GM21360 (cell line): Measurements from ENCODE around the gene REV3L.
"Not testable (repeated sequence)": the region's sequence is repeated elsewhere in the genome, so short reads cannot be mapped to it uniquely, and the experiment has no call there.

Experiments used
- ATAC-seq: cut with Tn5 transposase; IDR thresholded peaks from one replicate; pipeline ENCODE4 v1.9.1; 2021; ENCODE audit warnings: mild to moderate bottlenecking, moderate library complexity; ENCODE audit not compliant: unreplicated experiment

REV3L gene

DNA sequence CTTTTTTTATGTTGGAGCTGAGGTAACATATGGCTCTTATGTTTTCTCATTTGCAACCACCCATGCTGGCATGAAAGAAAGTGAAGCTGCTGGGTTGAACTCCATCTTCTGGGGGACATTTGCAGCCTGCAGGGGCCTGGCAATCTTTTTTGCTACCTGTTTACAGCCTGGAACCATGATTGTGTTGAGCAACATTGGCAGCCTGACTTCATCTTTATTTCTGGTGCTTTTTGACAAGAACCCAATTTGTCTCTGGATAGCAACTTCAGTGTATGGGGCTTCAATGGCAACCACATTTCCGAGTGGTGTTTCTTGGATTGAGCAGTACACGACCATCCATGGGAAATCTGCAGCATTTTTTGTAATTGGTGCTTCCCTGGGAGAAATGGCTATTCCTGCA is 216.7 kb downstream of the REV3L start:
- no peak for ATAC-seq

DNA sequence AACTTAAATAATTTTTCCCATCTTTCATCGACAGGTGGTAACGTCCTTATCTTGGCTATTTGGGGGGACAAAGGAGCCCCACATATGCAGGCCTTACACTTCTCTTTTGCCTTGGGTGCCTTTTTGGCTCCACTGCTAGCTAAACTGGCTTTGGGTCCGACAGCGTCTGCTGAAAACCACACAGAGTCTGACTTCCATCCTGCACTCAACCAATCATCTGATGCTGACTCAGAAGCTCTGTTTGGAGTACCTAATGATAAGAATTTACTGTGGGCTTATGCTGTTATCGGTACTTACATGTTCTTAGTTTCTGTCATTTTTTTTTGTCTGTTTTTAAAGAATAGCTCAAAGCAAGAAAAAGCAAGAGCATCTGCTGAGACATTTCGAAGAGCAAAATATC is 217.2 kb downstream of the REV3L start:
- ATAC-seq, result no peak

DNA sequence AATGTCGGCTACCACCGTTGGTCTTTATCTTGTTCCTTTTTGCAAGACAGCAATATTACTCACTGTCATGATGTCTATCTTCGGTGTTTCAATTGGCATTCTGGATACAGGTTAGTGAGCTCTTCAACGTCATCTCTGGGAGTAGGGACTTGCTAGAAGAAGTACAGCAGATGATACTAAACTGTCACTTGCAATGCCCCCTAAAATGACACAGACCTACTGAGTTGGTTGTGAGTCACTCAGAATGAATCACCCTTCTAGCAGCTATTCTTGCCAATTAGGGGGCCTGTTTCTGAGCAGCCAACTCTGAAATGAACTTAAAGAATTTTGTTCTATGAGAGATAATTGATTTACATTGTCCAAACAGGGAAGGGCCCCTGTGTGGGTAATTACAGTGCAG is 219.2 kb downstream of the REV3L start:
- ATAC-seq, result no peak

DNA sequence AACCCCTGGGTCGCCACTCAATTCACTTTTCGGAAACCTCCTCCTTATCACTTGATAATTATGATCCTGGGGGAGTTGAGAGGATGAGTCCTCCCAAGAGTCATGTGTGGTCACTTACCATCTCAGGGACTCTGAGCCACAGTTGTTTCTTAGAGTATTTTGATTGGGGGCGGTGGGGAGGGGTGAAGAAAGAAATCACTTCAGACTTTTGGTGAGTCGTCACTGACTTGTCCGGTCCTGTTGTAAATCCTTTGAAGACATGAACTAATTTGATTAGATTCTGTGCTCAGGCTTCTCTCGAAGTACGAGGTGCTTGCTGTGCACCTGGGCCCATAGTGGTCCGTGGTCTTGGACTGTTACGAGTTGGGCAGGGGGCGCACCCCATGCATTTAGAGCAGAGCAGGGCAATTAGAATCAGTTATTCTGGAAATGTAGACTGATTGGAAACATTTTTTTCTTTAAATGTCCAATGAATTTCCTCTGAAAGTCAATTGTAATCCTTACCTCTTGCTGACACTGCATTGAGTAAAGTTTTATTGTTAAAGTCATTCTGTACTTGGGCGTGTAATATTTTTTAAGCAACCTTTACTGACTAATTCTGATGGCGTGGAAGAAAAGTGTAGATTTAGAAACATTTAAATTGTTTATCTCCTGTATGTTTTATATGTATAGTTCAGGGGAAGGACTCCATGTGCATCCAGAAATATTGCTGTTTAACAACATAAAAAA is 222.3 kb downstream of the REV3L start:
- no peak for ATAC-seq

DNA sequence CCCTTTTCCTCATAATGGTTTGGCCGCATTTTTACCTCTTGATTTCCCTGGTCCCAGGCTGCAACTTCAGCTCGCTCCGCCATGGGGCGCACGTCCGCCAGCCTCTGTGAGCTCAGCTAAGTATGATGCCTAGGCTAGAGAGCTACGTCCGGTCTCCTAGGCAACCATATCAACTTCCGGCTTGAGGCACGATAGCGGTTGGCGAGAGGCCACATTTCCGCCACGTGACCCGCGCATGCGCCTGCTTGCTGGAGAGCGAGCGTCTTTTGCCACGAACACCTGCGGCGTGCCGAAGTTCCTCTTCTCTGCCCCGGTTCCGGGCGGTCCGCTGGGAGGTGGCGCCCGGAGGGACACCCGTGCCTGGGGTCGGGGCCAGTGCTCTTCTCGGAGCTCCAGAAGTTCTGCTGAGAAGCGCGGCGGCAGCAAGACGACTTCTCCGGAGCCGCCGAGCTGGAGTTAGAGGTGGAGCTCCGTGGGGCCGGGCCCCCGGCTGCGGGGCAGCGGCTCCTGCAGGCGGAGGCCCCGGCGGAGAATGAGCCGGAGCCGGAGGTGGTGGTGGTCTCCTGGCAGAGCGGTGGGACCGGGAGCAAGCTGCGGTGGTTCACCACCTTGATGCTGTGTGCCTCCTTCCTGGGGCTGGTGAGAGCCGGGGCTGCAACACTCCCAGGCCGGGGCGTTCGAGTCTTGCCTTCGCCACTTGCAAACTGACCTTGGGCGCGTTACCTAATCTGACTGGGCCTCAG is 223.8 kb downstream of the REV3L start:
- ATAC-seq, result peak; percentile 98

DNA sequence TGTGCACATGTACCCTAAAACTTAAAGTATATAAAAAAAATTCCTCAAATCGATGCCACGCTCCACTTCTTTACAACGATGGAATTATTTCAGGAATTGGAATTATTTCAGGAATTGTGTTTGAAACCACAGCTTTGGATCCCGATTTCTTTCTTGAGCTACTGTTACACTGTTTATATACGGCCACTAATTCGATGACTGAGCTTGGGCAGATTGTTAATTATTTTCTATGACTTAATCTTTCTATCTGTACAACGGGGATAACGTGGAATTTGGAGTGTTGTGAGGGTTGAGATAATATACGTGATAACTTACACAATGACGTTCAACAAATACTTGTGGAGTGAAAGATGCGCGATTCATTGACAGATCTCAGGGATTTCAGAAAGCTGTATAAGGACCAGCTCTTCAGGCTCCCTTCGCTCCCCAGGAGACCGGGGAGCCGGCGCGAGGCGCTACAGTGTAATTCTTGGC is 224.4 kb downstream of the REV3L start:
- no peak for ATAC-seq

DNA sequence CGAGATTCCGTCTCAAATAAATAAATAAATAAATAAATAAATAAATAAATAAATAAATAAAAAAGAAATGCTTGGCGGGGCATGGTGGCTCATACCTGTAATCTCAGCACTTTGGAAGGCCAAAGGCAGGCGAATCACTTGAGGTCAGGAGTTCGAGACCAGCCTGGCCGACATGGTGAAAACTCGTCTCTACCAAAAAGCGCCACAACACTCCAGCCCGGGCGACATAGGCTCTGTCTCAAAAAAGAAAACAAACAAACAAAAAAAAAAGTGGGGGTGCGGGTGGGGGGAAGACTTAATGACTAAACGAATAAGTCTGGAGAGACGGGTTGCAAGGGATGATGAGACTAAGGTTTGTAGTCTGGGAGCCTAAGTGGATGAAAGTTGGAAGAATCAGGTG is 225.0 kb downstream of the REV3L start:
- no peak for ATAC-seq

DNA sequence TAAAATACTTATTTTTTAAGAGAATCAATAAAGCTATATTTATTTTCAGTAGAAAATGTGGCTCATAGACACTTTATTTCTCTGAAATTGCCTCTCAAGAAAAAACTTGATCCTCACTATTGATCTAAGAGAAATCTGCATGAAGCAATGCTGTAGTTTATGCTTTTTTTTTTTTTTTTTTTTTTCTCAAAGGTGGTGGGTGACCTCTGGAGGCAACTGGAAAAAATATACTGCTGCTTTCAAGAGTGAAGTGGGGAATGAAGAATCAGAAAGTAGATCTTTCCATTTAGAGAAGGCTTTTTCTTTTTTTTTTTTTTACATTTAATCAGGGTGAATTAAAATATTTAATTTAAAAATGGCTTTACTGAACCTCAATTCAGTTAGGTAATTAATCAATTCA is 226.4 kb downstream of the REV3L start:
- ATAC-seq, result no peak

DNA sequence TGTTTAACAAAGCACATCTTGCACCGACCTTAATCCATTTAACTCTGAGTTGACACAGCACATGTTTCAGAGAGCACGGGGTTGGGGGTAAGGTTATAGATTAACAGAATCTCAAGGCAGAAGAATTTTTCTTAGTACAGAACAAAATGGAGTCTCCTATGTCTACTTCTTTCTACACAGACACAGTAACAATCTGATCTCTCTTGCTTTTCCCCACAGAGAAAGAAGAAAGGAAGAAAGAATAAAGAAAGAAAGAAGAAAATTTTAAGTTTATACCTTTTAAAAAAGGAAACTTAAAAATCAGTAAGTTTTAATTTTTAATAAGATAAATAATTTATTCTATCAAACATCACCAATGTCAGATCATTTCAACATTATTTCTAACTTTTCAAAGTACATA is 227.2 kb downstream of the REV3L start:
- not testable (repeated sequence) for ATAC-seq

DNA sequence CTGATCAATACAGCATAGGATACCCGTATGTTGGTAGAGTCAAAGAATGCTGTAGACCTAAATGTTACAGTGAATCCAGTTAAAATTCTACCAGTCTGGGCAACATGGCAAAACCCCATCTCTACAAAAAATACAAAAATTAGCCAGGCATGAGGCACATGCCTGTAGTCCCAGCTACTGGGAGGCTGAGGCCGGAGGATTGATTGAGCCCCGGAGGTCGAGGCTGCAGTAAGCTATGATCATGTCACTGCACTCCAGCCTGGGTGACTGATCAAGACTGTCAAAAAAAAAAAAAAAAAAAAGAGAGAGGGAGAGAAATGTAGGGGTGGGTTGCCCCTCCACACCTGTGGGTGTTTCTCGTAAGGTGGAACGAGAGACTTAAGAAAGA is 228.2 kb downstream of the REV3L start:
- no peak for ATAC-seq

DNA sequence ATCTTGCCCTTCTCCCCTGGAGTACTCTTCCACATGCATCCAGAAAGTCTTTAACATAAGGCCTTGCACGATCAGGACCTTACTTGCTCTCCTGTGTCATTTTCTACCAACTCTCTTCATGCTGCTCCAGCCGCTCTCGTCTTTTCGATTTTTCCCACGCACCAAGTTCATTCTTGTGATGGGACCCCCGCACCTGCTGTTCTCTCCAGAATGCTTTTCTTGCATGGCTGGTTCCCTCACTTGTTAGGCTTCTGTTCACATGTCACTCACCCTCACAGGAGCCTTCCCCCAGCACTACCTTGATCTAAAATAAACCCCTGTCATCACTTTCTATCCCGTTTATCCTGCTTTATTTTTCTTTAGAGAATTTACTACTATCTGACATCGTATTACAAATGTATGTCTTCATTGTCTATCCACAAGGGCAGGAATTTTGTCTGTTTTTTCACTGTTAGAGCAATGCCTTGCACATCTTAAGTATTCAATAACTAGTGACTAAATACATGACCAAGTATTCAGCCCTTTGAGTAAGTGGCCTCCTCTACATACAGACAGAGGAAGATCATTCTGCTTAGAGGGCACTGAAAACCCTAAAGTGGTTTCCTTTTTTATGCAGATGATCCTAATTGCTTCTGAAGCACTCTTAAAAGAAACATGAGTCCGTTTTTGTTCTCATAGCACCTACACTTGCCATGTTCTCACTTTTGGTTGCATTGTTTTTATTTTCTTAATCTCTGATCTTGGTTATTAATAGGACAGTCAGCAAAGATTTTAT is 228.8 kb downstream of the REV3L start:
- ATAC-seq, result no peak

DNA sequence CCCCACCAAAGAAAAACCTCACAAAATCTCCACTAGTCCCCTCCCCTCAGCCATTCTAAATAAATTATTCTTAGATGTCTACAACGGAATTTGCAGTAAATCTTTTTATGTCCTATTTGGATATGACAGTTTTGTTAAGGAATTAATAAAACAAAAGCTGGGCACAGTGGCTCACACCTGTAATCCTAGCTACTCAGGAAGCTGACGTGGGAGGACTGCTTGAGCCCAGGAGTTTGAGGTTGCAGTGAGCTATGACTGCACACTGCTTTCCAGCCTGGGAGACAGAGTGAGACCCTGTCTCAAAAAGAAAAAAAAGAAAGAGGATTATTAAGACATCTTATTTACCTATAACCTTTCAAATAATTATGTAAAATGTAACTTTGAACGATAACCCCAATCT is 230.3 kb downstream of the REV3L start:
- no peak for ATAC-seq

DNA sequence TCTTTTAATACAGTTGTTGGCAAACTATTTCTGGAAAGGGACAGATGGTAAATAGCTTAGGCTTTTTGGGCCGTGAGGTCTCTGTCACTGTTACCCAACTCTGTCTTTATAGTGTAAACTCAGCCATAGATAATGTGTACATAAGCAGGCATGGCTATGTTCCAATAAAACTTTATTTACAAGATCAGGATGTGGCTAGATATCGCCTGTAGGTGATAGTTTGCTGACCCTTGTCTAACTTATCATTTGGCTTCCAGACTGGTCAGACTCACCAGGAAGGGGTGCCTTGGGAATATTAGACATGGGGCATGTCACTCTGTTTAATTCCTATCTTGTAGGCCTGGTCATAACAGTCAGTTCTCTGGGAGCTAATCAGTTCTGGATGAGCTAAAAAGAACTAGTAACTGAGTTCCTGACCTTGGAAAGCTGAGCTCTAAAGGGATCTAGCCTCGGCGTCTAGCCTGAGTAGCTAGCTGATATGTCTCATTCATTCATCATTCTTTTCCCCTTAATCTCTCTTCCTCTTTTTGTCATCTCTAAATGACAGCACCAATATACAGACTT is 232.1 kb downstream of the REV3L start:
- ATAC-seq, result no peak
